Osteoblast (primary cell): ENCODE measurements around the gene GAS7. TPM values are rescaled to one million over a fixed set of nuclear protein-coding genes. Genes with fewer than 3 reads are reported as not detected.
A peak's percentile ranks its signal among the peaks of the same experiment; 100 is the strongest.
"Not testable (repeated sequence)": the region's sequence is repeated elsewhere in the genome, so short reads cannot be mapped to it uniquely, and the experiment has no call there.

Experiments used
- DNase-seq: peaks from one replicate; pipeline ENCODE4 v3.0.0; 2011; ENCODE audit warnings: low spot score, mixed read lengths; ENCODE audit not compliant: insufficient read length; ENCODE audit errors: missing footprints
- H2AFZ ChIP-seq: 2 replicates; pipeline ENCODE4 v1.6.0; 2011; ENCODE audit warnings: mild to moderate bottlenecking, low read length
- H3K27ac ChIP-seq: 2 replicates; pipeline ENCODE4 v1.5.1; 2011; ENCODE audit warnings: mild to moderate bottlenecking, low read depth, low read length, moderate library complexity
- H3K27me3 ChIP-seq: 2 replicates; pipeline ENCODE4 v1.6.0; 2012; ENCODE audit warnings: mild to moderate bottlenecking, control low read depth, inconsistent platforms, low read length, moderate library complexity; ENCODE audit not compliant: insufficient read depth
- H3K36me3 ChIP-seq: 2 replicates; pipeline ENCODE4 v1.5.1; 2011; ENCODE audit warnings: mild to moderate bottlenecking, low read length, control low read depth, moderate library complexity; ENCODE audit not compliant: insufficient read depth
- H3K4me1 ChIP-seq: 2 replicates; pipeline ENCODE4 v1.5.1; 2011; ENCODE audit warnings: mild to moderate bottlenecking, low read length, control low read depth, moderate library complexity; ENCODE audit not compliant: insufficient read depth
- H3K4me2 ChIP-seq: 2 replicates; pipeline ENCODE4 v1.6.0; 2011; ENCODE audit warnings: mild to moderate bottlenecking, low read length; ENCODE audit not compliant: insufficient read depth
- H3K4me3 ChIP-seq: fragments of 200-600 bp; sonication (generic); 3 replicates; pipeline ENCODE4 v1.5.1; 2012; ENCODE audit warnings: mild to moderate bottlenecking, low read length, inconsistent platforms; ENCODE audit not compliant: insufficient read depth
- H3K79me2 ChIP-seq: 2 replicates; pipeline ENCODE4 v1.6.0; 2012; ENCODE audit warnings: mild to moderate bottlenecking, low read length, control low read depth, inconsistent platforms; ENCODE audit not compliant: insufficient read depth
- H3K9me3 ChIP-seq: 2 replicates; pipeline ENCODE4 v1.5.1; 2011; ENCODE audit warnings: low read depth, low read length, control low read depth
- H4K20me1 ChIP-seq: 2 replicates; pipeline ENCODE4 v1.6.0; 2012; ENCODE audit warnings: mild to moderate bottlenecking, low read length, control low read depth; ENCODE audit not compliant: insufficient read depth
- total RNA-seq: library from RNA; depleted of rRNA; stranded (reverse); fragments of >200 nt; gene quantifications from 2 replicates; pipeline ENCODE4 v1.2.3, GENCODE V29; 2012
- TF ChIP-seq, protein P1 (sequence below): IDR thresholded peaks from 2 replicates; pipeline ENCODE4 v1.5.1; 2011; ENCODE audit warnings: mild to moderate bottlenecking, low read depth, low read length, moderate library complexity; ENCODE audit errors: extremely low read depth

Gene GAS7
- total RNA-seq, 1 donor = 3.6 TPM

DNA sequence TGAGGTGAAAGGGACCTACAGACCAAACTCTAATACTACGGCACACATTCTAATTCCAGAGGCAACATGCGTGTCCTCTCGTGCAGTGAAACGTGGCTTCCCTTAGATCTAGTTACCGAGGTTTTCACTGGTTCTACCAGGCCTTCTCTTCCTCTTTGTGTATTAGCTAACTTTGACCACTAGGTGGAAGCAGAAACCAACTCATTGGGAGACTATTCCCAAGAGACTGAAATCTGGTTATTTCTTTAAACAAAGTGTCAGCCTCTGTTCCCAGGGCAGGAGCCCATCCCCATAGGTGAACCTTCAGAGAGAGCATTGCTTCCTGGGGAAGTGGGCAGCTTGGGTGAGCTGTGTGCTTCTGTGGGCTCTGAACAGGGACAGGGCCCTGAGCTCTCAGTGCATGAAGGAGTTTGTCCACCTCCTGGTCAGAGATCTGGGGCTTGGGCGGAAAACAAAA, 273.6 kb downstream of the GAS7 start:
- H3K27ac ChIP-seq = no peak overlapping the region

DNA sequence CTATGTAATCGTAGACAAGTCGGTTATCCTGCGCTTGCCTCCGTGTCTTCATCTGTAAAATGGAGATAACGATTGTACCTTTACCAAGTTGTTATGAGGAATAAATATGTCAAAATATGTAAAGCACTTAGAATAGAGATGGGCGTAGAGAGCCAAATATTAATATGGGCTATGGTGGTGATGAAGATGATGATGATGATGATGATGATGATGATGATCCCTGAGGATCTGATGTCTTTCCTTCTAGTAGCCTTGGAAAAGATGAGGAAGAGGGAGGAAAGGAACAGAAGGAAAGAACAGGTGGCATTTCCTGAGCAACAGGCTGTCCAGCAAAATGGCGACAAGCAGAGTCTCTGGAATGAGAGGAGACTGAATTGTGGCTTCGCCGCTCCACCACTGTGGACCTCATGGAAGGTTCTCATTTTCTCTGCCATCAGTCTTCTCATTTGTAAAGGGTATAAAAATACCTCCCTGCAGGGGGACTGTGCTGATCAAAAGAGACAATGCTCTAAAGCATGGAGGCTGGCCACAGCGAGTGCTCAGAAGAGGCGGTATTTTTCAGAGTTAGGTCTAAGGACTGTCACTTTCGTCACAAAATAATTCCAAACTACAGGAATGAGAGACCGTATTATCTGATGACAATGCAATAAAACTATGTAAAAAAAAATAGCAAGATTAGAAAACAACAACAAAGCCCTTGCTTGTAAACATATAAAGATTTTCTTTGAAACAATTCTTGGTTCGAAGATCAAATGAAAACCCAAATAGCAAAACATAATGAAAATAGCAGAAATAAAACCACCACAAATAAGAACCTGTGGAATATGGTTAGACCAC, 276.2 kb downstream of the GAS7 start:
- Histone ChIP-seq H4K20me1 (no peaks in the 10 kb centered on the region), H3K27ac (no peak overlapping the region), H3K27me3 (no peaks in the 10 kb centered on the region), H3K4me2 (no peak overlapping the region), H2AFZ (no peak overlapping the region), H3K9me3 (no peaks in the 10 kb centered on the region), H3K36me3 (no peaks in the 10 kb centered on the region), H3K4me1 (no peaks in the 10 kb centered on the region), H3K79me2 (no peaks in the 10 kb centered on the region), H3K4me3 (no peak overlapping the region)
- TF ChIP-seq, protein P1, sequence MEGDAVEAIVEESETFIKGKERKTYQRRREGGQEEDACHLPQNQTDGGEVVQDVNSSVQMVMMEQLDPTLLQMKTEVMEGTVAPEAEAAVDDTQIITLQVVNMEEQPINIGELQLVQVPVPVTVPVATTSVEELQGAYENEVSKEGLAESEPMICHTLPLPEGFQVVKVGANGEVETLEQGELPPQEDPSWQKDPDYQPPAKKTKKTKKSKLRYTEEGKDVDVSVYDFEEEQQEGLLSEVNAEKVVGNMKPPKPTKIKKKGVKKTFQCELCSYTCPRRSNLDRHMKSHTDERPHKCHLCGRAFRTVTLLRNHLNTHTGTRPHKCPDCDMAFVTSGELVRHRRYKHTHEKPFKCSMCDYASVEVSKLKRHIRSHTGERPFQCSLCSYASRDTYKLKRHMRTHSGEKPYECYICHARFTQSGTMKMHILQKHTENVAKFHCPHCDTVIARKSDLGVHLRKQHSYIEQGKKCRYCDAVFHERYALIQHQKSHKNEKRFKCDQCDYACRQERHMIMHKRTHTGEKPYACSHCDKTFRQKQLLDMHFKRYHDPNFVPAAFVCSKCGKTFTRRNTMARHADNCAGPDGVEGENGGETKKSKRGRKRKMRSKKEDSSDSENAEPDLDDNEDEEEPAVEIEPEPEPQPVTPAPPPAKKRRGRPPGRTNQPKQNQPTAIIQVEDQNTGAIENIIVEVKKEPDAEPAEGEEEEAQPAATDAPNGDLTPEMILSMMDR = no peak
- DNase-seq = no peak

More for the DNA sequence above, 273.6 kb downstream of the GAS7 start:
- TF ChIP-seq, protein P1 = peak; percentile 81
- H3K36me3 ChIP-seq = no peaks in the 10 kb centered on the region
- no peaks in the 10 kb centered on the region for H3K4me1 ChIP-seq
- H3K4me2 ChIP-seq = no peak overlapping the region
- H3K4me3 ChIP-seq = no peak overlapping the region
- peak overlapping the region; percentile 76 for H2AFZ ChIP-seq
- no peaks in the 10 kb centered on the region for H3K79me2 ChIP-seq
- no peaks in the 10 kb centered on the region for H4K20me1 ChIP-seq
- H3K9me3 ChIP-seq = no peaks in the 10 kb centered on the region
- H3K27me3 ChIP-seq = no peaks in the 10 kb centered on the region
- peak; percentile 80 for DNase-seq

DNA sequence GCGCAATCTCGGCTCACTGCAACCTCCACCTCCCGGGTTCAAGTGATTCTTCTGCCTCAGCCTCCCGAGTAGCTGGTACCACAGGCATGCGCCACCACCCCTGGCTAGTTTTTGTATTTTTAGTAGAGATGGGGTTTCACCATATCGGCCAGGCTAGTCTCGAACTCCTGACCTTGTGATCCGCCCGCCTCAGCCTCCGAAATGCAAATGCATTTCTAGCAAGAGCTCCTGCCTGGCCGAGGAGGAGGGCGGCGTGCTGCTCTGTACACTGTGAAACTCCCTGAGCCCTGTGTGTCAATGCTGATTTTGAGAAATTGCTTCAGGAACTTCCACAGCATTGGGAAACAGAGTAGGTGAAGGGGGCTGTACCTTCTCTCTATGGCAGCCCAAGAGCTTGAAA, 277.2 kb downstream of the GAS7 start:
- not testable (repeated sequence) for DNase-seq, H2AFZ ChIP-seq, H3K79me2 ChIP-seq, H3K36me3 ChIP-seq, H3K4me2 ChIP-seq, H3K27me3 ChIP-seq, H3K4me1 ChIP-seq, H3K9me3 ChIP-seq, H3K27ac ChIP-seq, H4K20me1 ChIP-seq, H3K4me3 ChIP-seq

DNA sequence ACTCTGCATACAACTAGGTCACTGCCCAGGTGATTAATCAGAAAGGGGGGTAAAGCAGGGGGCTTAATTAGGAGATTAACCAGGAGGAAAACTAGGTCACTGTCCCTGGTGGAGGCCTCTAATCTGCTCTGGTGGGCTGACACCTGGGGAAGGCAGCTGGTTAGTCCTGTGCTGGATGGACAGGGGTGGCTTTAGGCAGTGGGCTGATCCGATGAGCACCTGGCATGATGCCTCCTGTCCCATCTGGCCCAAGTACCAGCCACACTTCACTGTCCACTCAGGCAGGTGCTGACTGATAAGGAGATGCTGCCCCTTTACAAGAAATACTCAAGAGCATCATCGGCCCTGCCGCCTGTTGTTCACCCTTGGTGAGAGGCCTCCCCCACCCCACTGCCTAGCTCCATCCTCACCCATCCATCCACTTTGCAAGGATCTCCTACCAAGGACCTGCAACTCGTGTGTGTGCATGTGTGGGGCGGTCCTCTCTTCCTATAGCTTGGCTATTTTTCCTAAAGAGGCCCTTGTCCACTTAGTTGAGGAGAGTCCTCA, 279.5 kb downstream of the GAS7 start:
- Histone ChIP-seq H3K36me3 (no peaks in the 10 kb centered on the region), H3K4me3 (no peak overlapping the region), H3K9me3 (no peaks in the 10 kb centered on the region), H3K4me1 (no peaks in the 10 kb centered on the region), H3K27me3 (no peaks in the 10 kb centered on the region), H2AFZ (no peak overlapping the region), H4K20me1 (no peaks in the 10 kb centered on the region), H3K79me2 (no peaks in the 10 kb centered on the region), H3K27ac (no peak overlapping the region), H3K4me2 (no peak overlapping the region)
- no peak for DNase-seq
- TF ChIP-seq, protein P1 = no peak
